NCI-H1694 (cell line): Measurements from ENCODE around the gene SCG5.

Experiments
- DNase-seq: peaks from one replicate; lab custom pipeline; 2025; lab: John Stamatoyannopoulos, UW

Gene SCG5

DNA sequence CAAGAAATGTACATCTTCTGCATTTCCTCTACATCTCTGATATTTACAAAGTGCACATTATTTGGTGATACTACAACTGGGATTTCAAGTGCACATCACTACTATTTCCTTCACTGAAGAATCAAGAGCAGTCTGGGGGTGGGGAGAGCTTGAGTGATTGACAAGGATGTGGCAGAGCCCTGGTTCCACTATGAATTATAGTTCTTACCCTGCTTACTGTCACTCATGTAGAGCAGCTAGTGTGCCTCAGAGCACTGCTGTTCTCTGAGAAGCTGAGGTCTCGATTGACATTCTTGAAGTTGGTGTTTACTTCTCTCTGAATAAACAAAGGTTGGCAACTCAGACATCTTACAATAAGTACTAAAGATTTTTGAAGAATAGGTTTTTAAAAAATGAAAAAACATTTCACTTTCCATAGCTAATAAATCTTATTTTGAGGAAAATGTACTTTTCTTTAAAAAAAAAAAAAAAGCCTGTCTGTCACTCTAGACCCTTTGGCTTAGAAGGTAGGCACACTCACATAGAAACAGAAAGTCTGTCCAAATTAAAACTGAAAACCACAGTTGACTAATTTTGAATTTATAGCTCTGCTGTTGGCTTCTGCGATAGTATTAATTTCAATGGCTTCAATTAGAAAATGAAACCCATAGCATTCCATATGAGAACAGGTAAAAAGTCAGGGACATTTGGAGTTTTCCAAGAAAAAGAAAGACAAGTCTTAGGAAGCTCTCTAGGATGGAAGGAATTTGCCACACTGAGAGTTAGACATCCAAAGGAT lies 81.8 kb downstream of the SCG5 start:
- no peak for DNase-seq

DNA sequence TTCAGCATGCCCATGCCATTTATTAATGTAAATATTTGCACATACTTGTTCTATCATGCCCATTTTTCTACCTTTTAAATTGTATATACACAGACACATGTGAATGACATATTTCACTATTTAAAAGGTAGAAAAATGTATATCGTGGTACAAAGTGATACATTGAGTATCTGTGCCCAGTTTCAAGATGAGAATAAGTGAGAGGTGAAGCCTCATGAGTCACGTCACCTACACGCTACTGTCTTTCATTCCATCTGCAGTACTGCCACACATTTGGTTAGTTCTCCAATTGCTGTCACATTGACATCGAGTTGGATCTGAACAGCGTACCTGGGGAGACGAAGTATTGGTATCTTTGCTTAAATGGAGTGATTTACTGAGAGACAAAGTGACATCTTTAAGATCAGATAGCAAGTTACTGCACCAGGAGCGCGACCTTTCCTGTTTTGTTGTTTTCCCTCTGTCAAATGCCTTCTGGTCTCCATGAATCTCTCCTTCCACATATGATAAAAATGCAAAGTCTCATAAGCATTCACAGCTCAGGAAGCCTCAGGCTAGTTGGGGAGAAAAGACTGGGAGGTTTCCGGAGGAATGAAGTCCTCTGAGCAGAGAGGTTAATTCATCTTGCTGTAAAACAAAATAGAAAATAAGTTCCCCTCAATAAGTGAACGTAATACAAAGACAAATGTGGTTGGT lies 88.3 kb downstream of the SCG5 start:
- no peak for DNase-seq

DNA sequence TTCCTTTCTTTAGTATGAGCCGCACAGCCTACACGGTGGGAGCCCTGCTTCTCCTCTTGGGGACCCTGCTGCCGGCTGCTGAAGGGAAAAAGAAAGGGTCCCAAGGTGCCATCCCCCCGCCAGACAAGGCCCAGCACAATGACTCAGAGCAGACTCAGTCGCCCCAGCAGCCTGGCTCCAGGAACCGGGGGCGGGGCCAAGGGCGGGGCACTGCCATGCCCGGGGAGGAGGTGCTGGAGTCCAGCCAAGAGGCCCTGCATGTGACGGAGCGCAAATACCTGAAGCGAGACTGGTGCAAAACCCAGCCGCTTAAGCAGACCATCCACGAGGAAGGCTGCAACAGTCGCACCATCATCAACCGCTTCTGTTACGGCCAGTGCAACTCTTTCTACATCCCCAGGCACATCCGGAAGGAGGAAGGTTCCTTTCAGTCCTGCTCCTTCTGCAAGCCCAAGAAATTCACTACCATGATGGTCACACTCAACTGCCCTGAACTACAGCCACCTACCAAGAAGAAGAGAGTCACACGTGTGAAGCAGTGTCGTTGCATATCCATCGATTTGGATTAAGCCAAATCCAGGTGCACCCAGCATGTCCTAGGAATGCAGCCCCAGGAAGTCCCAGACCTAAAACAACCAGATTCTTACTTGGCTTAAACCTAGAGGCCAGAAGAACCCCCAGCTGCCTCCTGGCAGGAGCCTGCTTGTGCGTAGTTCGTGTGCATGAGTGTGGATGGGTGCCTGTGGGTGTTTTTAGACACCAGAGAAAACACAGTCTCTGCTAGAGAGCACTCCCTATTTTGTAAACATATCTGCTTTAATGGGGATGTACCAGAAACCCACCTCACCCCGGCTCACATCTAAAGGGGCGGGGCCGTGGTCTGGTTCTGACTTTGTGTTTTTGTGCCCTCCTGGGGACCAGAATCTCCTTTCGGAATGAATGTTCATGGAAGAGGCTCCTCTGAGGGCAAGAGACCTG lies 89.5 kb downstream of the SCG5 start:
- DNase-seq, result no peak

DNA sequence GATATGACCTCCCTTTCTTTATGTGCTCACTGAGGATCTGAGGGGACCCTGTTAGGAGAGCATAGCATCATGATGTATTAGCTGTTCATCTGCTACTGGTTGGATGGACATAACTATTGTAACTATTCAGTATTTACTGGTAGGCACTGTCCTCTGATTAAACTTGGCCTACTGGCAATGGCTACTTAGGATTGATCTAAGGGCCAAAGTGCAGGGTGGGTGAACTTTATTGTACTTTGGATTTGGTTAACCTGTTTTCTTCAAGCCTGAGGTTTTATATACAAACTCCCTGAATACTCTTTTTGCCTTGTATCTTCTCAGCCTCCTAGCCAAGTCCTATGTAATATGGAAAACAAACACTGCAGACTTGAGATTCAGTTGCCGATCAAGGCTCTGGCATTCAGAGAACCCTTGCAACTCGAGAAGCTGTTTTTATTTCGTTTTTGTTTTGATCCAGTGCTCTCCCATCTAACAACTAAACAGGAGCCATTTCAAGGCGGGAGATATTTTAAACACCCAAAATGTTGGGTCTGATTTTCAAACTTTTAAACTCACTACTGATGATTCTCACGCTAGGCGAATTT lies 91.2 kb downstream of the SCG5 start:
- no peak for DNase-seq

DNA sequence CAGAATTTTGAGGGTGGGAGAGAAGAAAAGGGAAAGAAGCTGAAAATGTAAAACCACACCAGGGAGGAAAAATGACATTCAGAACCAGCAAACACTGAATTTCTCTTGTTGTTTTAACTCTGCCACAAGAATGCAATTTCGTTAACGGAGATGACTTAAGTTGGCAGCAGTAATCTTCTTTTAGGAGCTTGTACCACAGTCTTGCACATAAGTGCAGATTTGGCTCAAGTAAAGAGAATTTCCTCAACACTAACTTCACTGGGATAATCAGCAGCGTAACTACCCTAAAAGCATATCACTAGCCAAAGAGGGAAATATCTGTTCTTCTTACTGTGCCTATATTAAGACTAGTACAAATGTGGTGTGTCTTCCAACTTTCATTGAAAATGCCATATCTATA lies 91.8 kb downstream of the SCG5 start:
- no peak for DNase-seq

DNA sequence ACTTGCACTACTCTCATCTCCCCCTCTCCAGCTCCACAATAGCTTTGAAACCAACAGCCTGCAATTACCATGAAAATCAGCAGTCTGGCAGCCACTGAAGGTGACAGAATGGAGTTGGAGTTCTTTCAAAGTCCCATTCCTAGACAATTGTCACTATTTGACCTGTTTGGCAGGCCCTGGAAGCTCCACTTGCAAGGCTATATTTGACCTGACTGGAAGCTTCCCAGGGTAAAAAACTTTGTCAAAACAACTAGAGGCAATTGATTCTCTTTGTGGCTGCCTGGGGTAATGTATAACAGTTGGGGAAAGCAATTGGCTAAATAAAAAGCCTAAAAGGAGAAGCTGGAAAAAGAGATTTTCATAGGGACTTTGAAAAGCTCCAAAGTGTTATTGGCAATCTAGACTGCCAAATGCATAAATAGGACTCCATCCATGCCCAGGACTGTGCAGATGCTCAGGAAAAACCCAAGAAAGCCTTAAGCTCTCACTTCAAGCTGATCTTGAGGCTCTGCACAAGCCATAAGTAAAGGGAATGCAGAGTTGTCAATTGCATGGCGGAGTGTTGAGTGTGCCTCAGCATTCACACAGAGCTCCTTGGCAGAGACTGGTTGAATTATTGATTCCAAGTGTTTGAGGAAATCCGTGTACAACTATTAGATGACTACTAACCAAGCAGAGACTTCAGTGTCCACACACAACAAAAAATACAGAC lies 94.6 kb downstream of the SCG5 start:
- no peak for DNase-seq

DNA sequence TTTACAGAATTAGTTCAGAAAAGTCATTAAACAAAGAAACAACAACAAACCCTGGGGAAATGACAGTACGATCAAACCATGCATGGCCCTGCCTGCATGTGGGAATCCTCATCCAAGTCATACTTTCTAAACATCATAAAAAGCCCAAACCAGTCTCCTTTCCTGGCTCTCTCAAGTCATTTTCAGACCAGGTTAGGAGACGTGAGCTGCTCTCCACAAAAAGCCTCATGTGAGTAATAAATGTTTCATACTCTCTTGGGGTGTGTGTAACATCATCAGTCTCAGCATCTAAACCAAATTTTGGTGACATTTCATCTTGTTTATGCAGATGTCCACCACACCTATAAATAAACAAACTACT lies 95.2 kb downstream of the SCG5 start:
- DNase-seq, result no peak

DNA sequence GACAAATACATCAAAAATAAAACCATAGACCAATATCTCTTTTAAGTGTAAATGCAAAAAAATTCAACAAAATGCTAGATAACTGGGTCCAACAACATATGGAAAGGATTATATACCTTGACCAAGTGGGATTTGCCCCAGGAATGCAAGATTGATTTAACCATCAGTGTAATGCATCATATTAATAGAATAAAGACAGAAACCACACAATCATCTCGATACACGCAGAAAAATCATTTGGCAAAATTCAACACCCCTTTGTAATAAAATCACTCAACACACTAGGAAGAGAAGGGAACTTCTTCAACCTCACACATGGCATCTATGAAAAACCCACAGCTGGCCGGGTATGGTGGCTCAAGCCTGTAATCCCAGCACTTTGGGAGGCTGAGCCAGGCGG lies 95.8 kb downstream of the SCG5 start:
- DNase-seq, result no peak

DNA sequence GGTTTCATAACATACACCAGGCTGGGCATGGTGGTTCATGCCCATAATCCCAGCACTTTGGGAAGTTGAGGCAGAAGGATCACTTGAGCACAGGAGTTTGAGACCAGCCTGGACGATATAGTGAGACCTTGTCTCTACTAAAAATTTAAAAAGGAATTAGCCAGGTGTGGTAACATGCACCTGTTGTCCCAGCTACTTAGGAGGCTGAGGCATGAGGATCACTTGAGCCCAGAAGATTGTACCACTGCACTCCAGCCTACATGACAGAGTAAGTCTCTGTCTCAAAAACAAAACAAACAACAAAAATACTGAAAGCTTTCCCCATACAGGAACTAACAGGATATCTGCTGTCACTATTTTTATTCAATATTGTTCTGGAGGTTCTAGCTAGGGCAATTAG lies 97.2 kb downstream of the SCG5 start:
- no peak for DNase-seq

DNA sequence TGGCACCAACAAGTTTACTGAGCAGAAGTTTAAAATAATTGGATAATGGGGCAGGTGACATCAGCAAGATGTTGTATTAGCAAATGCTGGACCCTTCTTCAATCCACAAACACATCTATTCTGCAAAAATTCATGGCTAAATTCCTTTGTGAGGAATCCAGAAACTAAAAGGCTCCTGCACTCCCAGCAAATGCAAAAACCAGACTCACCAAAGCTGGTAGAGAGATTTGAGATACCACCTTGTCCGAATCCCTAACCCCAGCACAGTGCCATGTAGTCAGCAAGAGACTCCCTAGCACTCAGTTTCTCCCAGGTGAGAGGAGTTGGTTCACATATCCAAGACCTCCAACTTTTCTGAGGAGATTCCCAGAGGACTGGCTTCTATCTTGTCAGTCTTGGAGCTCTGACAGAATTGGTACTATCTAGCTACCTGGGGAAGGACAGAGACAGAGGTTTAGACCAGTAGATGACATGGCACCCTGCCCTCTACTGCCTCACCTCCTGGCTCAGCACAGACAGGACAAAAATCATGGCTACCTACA lies 98.1 kb downstream of the SCG5 start:
- DNase-seq, result no peak

DNA sequence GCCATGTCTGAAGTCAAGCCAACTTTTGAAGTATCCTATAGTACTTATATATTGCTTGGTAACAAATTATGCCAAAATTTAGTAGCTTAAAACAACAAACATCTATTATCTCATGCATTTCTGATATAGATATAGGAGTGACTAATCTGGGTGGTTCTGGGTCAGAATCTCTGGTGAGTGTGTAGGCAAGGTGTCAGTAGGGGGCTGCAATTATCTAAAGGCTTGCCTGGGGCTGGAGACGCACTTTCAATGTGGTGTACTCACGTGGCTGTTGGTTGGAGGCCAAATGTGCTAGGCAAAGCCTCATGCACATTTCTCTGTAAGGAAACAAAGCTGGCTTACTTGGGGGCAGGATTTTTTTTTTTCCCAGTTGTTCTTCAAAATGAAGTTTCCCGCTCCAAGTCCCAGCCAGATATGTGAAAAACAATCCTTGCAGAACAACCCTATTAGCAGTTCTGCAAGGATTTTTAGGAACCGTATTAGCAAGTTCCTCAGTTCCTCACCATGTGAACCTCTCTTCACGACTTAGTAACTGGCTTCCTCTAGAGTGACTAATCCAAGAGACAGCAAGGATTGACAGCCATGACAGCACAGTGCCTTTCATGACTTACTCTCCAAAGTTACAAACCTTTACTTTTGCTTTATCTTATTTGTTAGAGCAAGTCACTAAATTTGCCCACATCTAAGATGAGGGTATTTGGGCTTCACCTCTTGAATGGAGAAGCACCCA lies 102.1 kb downstream of the SCG5 start:
- no peak for DNase-seq

DNA sequence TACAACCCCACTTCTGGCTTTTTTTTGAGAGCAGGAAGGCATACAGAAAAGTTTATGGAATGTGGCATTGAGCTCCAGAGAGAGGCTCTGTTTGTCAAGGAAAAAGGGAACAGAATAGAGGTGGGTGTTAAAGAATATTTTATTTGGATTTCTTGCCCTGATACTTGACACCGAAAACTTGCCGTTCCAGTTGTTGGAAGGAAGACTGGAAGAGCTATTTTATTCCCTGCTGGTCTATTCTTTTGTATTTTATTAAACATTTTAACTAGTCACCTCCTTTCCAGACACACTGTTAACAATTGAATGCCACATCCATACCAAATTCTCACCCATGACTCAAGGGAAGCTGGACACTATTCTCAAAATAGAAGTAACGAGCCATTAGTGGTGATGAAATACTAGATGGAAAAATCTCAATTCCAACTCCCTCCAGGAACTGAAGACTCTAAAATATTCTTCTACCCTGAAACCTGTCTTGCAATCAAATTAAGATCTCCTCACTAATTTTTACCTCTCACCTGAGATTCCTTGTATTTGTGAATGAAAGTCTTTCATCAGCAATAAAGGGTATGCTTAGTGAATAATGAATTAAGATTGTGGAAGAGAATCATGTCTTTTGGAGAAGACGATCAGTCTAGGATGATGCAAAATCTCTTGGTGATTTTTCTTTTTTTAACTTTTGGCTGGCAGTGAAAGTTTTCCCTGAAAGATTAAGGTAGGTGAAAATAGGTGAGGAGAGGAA lies 104.8 kb downstream of the SCG5 start:
- DNase-seq, result no peak
